ENCODE results near the gene PPP2R2B. TPM values are rescaled to one million over a fixed set of nuclear protein-coding genes. Genes with fewer than 3 reads are reported as not detected.
A peak's percentile ranks its signal among the peaks of the same experiment; 100 is the strongest.

PPP2R2B gene
- total RNA-seq, 1 experiment from 2014 or later, result 20.3 TPM

- peaks cover 9% of the 10 kb centered on the region for H3K9me3 Mint-ChIP-seq
- peaks cover 13% of the 10 kb centered on the region for H3K4me1 Mint-ChIP-seq
- H3K36me3 Mint-ChIP-seq, result peaks cover 3% of the 10 kb centered on the region
- CTCF ChIA-PET, result interaction anchor here (0.9 to 2.2 kb wide), 5 partner anchors 20 to 536 kb away, joined by 3 to 17 read pairs (median 6); no protein-coding TSS in a partner anchor
- DNase-seq (ENCODE audit: low spot score) (no peak), ATAC-seq (peak; percentile 32)
- H3K4me3 Mint-ChIP-seq, result no peak overlapping the region
- no peak overlapping the region for H3K27ac Mint-ChIP-seq
- no peaks in the 10 kb centered on the region for H3K27me3 Mint-ChIP-seq (ENCODE audit: low read depth)
- TF ChIP-seq E2F5 (CRISPR knock-in tag; IDR thresholded peaks at IDR 0.05) (no peak), JUN (CRISPR knock-in tag; IDR thresholded peaks at IDR 0.05) (no peak), ZNF263 (CRISPR knock-in tag; IDR thresholded peaks at IDR 0.05; ENCODE audit: low read depth) (no peak), NR2C2 (CRISPR knock-in tag; IDR thresholded peaks at IDR 0.05) (no peak), NFATC4 (CRISPR knock-in tag; IDR thresholded peaks at IDR 0.05) (no peak), ZNF219 (CRISPR knock-in tag; IDR thresholded peaks at IDR 0.05; ENCODE audit: borderline replicate concordance) (no peak)
- TF ChIP-seq, protein P1, sequence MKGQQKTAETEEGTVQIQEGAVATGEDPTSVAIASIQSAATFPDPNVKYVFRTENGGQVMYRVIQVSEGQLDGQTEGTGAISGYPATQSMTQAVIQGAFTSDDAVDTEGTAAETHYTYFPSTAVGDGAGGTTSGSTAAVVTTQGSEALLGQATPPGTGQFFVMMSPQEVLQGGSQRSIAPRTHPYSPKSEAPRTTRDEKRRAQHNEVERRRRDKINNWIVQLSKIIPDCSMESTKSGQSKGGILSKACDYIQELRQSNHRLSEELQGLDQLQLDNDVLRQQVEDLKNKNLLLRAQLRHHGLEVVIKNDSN (CRISPR knock-in tag; IDR thresholded peaks at IDR 0.05), result no peak
- POLR2A ChIA-PET, result no interaction called here
These were observed 316.1 kb downstream of the PPP2R2B start for GRCh38 chr5:146562461-146562860.

GRCh38 chr5:146561711-146562110 is 316.8 kb downstream of the PPP2R2B start:
- peaks cover 5% of the 10 kb centered on the region for H3K36me3 Mint-ChIP-seq
- peaks cover 13% of the 10 kb centered on the region for H3K4me1 Mint-ChIP-seq
- no peak overlapping the region for H3K4me3 Mint-ChIP-seq
- H3K27ac Mint-ChIP-seq, result no peak overlapping the region
- H3K9me3 Mint-ChIP-seq, result peaks cover 14% of the 10 kb centered on the region
- no peaks in the 10 kb centered on the region for H3K27me3 Mint-ChIP-seq (ENCODE audit: low read depth)
- ATAC-seq (no peak), DNase-seq (ENCODE audit: low spot score) (no peak)
- ChIA-PET POLR2A (no interaction called here), CTCF (interaction anchor here (1.7 to 2.2 kb wide), 3 partner anchors 19 to 404 kb away, joined by 5 to 17 read pairs (median 6); no protein-coding TSS in a partner anchor)
- no peak for TF ChIP-seq SP1 (CRISPR knock-in tag; conservative IDR thresholded peaks at IDR 0.05)
- TF ChIP-seq, protein P2, sequence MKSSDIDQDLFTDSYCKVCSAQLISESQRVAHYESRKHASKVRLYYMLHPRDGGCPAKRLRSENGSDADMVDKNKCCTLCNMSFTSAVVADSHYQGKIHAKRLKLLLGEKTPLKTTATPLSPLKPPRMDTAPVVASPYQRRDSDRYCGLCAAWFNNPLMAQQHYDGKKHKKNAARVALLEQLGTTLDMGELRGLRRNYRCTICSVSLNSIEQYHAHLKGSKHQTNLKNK (CRISPR knock-in tag; IDR thresholded peaks at IDR 0.05), result no peak
- TF ChIP-seq, protein P3, sequence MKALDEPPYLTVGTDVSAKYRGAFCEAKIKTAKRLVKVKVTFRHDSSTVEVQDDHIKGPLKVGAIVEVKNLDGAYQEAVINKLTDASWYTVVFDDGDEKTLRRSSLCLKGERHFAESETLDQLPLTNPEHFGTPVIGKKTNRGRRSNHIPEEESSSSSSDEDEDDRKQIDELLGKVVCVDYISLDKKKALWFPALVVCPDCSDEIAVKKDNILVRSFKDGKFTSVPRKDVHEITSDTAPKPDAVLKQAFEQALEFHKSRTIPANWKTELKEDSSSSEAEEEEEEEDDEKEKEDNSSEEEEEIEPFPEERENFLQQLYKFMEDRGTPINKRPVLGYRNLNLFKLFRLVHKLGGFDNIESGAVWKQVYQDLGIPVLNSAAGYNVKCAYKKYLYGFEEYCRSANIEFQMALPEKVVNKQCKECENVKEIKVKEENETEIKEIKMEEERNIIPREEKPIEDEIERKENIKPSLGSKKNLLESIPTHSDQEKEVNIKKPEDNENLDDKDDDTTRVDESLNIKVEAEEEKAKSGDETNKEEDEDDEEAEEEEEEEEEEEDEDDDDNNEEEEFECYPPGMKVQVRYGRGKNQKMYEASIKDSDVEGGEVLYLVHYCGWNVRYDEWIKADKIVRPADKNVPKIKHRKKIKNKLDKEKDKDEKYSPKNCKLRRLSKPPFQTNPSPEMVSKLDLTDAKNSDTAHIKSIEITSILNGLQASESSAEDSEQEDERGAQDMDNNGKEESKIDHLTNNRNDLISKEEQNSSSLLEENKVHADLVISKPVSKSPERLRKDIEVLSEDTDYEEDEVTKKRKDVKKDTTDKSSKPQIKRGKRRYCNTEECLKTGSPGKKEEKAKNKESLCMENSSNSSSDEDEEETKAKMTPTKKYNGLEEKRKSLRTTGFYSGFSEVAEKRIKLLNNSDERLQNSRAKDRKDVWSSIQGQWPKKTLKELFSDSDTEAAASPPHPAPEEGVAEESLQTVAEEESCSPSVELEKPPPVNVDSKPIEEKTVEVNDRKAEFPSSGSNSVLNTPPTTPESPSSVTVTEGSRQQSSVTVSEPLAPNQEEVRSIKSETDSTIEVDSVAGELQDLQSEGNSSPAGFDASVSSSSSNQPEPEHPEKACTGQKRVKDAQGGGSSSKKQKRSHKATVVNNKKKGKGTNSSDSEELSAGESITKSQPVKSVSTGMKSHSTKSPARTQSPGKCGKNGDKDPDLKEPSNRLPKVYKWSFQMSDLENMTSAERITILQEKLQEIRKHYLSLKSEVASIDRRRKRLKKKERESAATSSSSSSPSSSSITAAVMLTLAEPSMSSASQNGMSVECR (CRISPR knock-in tag; IDR thresholded peaks at IDR 0.05; ENCODE audit: borderline replicate concordance), result no peak
- TF ChIP-seq ZNF532 (CRISPR knock-in tag; IDR thresholded peaks at IDR 0.05; ENCODE audit: borderline replicate concordance), result no peak
- TF ChIP-seq, protein P4, sequence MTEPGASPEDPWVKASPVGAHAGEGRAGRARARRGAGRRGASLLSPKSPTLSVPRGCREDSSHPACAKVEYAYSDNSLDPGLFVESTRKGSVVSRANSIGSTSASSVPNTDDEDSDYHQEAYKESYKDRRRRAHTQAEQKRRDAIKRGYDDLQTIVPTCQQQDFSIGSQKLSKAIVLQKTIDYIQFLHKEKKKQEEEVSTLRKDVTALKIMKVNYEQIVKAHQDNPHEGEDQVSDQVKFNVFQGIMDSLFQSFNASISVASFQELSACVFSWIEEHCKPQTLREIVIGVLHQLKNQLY (CRISPR knock-in tag; IDR thresholded peaks at IDR 0.05), result no peak
- no peak for TF ChIP-seq HMGXB4 (CRISPR knock-in tag; IDR thresholded peaks at IDR 0.05)
- no peak for TF ChIP-seq CTCF (IDR thresholded peaks at IDR 0.05)
- no peak for TF ChIP-seq CREB1 (CRISPR knock-in tag; IDR thresholded peaks at IDR 0.05)
- no peak for TF ChIP-seq ETV6 (CRISPR knock-in tag; IDR thresholded peaks at IDR 0.05)
- no peak for TF ChIP-seq KAT7 (CRISPR knock-in tag; IDR thresholded peaks at IDR 0.05; ENCODE audit: borderline replicate concordance)
- TF ChIP-seq FOXK1 (CRISPR knock-in tag; IDR thresholded peaks at IDR 0.05), result no peak
- TF ChIP-seq JAZF1 (CRISPR knock-in tag; IDR thresholded peaks at IDR 0.05), result no peak
